Activated CD8-positive, alpha-beta memory T cell treated with anti-CD3 and anti-CD28 coated beads, Interleukin-2, amount 50 U/mL, for 1 hour (primary cell): ENCODE results near the gene PRKAG2.
A peak's percentile ranks its signal among the peaks of the same experiment; 100 is the strongest.

Experiments used
- DNase-seq: peaks from one replicate; pipeline ENCODE4 v3.0.0-alpha.2; 2020; ENCODE audit errors: extremely low read depth

PRKAG2 gene

DNA sequence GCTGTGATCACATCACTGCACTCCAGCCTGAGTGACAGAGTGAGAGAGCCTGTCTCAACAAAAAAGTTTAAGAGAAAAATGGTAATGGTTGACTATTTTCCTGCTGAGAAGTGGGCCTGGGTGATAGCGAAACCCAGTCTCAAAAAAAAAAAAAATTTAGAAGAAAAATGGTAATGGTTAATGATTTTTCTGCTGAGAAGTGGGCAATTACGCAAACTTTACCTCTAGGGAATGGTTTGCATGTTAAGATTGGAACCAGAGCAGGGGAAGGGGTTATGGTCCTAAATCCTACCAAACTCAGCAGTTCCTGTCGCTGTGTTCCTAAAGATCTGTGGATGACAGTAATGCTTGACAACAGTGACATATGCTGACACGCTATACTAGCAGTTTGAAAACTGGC lies 226.8 kb downstream of the PRKAG2 start:
- DNase-seq = no peak

DNA sequence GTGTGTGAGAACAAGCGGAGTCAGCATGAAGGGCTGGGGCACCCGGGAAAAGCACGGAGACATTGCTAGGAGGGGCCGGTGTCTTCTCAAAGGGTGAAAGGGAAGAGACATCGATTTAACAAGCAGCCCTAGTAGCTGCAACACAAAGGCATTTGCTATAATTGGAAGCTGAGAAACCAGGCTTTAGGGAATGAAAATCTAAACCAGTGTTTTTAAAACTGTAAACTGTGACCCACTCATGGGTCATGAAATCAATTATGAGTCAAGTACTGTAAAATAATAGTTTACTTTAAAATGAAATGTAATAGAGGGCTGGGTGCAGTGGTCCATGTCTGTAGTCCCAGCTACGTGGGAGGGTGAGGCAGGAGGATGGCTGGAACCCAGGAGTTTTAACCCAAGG lies 228.5 kb downstream of the PRKAG2 start:
- DNase-seq = no peak

GRCh38 chr7:151647874-151648273 lies 229.0 kb downstream of the PRKAG2 start:
- no peak for DNase-seq

DNA sequence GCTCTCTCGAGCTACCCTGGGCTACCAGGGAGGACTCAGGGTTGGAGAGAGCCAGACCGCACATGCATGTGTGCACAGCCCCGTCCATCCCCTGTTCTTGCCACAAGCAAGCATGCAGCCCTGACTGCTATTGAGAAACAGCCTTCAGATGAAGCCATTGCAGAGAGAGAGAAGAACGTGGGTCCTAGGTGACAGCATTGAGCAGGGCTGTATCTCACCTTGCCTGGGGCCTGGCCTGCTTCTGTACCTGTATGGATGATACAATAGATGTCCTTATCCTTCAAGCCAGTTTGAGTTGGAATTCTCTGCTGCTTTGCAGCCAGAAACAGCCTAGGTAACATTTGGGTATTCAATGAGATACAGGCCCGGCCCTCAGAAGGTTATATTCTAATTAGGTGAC lies 229.9 kb downstream of the PRKAG2 start:
- no peak for DNase-seq

- no peak for DNase-seq
Measured at GRCh38 chr7:151645311-151645710, 231.6 kb downstream of the PRKAG2 start.

GRCh38 chr7:151644554-151644953 lies 232.4 kb downstream of the PRKAG2 start:
- no peak for DNase-seq

GRCh38 chr7:151642746-151643145 lies 234.2 kb downstream of the PRKAG2 start:
- DNase-seq = no peak

DNA sequence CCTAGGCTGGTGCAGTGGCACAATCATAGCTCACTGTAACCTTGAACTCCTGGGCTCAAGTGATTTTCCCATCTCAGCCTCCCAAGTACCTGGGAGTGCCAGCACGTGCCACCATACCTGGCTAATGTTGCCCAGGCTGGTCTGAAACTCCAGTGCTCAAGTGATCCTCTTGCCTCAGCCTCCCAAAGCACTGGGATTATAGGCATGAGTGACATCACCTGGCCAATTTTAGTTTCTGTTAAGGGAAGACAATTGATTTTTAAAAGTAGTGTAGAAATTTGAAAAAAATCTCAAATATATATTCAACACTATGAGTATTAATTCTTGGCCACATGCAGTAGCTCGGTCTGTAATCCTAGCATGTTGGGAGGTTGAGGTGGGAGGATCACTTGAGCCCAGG lies 235.3 kb downstream of the PRKAG2 start:
- no peak for DNase-seq

- DNase-seq = no peak
Measured at GRCh38 chr7:151637781-151638261, 239.1 kb downstream of the PRKAG2 start.

GRCh38 chr7:151634643-151635042 lies 242.3 kb downstream of the PRKAG2 start:
- no peak for DNase-seq

DNA sequence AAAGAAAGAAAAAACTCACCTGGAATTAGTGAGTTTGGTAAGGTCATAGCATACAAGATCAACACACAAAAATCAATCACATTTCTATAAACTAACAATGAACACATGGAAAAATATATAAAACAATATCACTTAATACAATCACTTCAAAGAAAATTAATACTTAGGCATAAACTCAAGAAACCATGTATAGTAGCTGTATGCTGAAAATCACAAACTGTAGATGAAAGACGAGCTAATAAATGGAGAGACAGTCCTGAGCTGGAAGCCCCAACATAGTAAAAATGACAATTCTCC lies 243.5 kb downstream of the PRKAG2 start:
- no peak for DNase-seq

DNA sequence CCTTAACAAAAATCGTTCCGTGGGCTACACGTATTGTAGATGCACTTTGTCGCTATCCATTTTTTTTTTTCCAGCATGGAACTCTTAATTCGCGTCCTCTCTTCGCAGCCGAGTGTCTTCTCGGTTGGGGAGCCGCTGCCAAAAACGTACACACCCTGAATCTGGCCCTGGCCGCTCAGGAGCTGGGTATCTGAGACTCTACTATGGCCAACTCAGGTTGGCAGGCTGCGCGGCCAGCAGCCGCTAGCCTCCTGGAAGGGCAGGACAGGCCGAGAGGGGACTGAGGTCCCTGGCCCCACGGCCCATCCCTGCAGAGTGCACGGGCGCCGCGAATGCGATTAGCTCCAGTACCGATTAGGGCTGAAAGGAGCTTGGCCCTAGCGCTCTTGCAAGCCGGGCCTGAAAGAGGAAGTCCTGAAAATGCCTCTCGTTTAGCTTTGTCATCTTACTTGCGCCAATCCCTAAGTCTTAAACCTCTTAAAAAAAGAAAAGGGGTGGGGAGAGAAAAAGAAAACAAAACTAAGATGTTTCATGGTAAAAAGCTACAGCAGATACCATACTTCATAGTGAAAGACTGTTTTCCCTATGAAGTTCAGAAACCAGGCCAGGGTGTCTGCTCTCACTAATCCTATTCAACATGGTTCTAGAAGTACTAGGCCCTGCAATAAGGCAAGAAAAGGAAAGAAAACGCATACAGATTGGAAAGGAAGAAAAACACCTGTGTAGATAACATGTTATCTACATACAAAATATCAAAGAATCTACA lies 244.0 kb downstream of the PRKAG2 start:
- no peak for DNase-seq

DNA sequence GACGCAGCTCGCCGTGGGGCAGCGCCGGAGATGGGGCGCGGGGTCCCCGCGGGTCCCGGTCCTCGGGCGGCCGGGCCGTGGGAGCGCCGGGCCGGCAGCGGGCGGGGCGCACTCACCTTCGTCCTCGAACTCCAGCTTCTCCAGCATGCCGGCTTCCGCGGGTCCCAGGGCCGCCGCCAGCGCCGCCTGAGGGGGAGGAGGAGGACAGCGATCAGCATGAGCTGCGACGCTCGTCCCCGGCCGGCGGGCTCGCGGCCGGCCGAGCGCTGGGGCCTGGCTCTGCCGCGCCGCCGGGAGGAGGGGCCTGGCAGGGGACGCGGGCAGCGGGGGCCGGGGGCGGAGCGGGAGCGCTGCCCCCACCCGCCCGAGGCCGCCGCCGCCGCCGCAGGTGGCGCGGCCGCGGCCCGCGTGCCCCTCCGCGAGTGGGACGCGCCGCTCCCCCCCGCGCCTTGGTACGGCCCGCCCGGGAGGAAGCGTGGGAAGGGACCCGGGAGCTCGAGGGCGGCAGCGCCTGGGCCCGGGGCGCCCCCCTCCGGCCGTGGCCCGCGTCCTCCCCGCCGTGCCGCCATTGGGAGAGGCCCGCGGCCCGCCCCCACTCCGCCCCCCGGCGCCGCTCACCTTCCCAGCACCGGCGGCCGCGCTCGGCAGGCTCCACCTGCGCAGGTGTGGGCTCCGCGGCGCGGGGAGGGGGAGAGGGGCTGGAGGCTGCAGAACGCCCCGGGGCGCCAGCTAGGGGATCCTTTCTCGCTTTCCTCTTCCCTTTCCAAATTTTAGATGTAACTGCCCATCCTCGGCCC lies 244.8 kb downstream of the PRKAG2 start:
- DNase-seq = peak; percentile 54

DNA sequence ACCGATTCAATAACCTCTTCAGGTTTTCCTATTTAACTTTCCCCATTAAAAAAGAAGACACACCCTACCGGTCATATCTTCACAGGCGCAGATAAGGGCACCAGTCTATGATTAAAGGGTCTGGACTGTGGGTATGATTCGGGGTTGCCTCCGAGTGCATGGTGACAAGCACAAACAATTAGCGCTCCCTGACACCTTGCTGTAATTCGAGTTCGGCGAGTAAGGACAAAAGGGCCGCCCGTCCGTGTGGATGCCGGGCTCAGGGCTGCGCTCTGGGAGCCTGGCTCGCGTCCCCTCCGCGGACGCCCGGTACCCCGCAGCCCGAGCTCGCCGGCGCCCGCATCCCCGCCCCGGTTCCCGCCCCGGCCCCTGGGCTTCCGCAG lies 245.4 kb downstream of the PRKAG2 start:
- no peak for DNase-seq

- DNase-seq = no peak
Measured at GRCh38 chr7:151630851-151631569, 245.9 kb downstream of the PRKAG2 start.

DNA sequence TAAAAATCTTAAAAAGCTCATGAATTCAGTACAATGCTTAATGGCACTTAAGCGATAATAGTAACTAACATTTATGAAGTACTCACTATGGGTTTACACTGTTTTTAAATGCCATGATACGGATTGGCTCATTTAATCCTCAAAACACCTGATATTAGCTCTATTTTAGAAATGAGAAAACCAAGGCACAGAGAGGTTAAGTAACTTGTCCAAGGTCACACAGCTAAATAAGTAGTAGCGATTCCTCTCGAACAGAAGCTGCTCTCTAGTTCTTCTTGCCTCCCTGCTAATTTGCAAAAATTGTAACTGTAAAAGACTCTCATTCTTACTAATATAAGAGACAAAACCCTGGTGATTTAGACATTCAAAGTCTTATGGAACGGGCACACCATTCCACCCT lies 246.6 kb downstream of the PRKAG2 start:
- no peak for DNase-seq

DNA sequence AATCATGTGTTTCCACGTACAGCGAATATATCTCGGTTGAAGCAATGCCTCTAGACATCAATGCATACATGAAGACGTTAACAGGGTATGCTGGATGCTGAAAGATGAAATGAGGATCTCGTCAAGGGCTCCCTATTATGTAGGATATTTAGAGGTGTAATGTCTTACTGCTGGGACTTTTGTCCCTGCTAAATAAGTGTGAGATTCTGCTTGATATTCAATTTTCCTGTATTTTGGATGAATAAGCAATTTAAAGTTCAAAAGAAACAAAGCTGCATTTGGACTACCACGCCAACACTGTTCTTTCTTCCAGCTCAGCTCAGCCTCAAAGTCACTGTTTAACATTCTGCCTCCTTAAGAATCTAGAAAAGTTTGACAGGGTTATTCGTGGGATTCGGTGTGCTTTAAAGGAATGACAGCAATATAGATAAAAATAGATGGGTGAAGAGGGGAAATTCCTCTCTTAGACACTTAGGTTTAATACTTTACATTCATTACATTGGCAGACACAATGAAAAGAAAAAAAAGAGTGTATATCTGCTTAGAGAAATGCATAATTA lies 247.1 kb downstream of the PRKAG2 start:
- no peak for DNase-seq

- DNase-seq = no peak
Measured at GRCh38 chr7:151628846-151629604, 247.9 kb downstream of the PRKAG2 start.

DNA sequence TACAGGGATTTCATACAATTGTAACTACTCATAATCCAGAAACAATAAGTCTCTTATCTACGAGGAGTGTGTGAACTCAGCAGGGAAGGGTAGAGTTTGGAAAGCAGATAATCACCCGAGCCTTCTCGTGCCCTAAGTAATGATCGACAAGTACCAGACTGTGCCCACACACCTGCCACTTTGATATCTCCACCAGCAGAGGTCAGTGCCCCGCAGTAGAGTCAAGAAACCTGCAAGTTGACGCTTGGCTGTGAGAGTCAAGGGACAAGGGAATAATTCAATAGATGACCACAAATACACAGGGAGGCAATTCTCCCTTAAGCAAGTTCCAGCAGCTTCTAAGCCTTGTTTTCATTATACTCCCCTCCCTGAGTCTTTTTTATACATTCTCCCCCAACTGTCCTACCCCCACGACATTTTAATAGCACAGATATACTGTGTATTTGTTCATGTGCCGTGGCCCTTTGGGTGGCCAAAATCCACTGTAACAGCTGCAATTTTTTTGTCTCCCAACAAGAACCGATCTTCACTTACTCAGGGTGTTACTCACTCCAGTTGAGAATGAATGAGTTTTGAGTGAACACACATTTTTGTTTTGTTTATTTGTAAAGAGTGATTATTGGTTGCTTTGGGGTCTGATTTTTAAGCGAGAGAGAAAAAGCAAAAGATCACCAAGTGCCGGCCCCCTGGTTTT lies 250.3 kb downstream of the PRKAG2 start:
- peak; percentile 17 for DNase-seq

GRCh38 chr7:151625606-151626005 lies 251.3 kb downstream of the PRKAG2 start:
- no peak for DNase-seq
